HG02623 (cell line): Measurements from ENCODE around the gene NBDY.
"Not testable (repeated sequence)": the region's sequence is repeated elsewhere in the genome, so short reads cannot be mapped to it uniquely, and the experiment has no call there.

ENCODE experiments used
- ATAC-seq: cut with Tn5 transposase; IDR thresholded peaks from one replicate; pipeline ENCODE4 v1.9.1; 2021; ENCODE audit warnings: moderate library complexity; ENCODE audit not compliant: unreplicated experiment

NBDY gene

GRCh38 chrX:56729152-56729850, at the start of gene NBDY:
NBDY (plus strand) TSS chrX:56729243; CDS start chrX:56729354, 111 bp downstream.
- ATAC-seq = peak; percentile 53

GRCh38 chrX:56704530-56704929, 24.5 kb upstream of the NBDY start:
- ATAC-seq = not testable (repeated sequence)

GRCh38 chrX:56726605-56727004, 2.4 kb upstream of the NBDY start:
- ATAC-seq = no peak

- ATAC-seq = no peak
These were observed 1.5 kb upstream of the NBDY start for GRCh38 chrX:56727531-56727930.

- no peak for ATAC-seq
These were observed 722 bp upstream of the NBDY start for GRCh38 chrX:56728321-56728720.

- peak; percentile 40 for ATAC-seq
These were observed 291 bp upstream of the NBDY start for GRCh38 chrX:56728752-56729151.

GRCh38 chrX:56733459-56734046, 4.5 kb downstream of the NBDY start:
- peak; percentile 40 for ATAC-seq

- ATAC-seq = no peak
These were observed 7.2 kb downstream of the NBDY start for GRCh38 chrX:56736219-56736618.

GRCh38 chrX:56738670-56739069, 9.6 kb downstream of the NBDY start:
- ATAC-seq = no peak

- no peak for ATAC-seq
These were observed 16.0 kb downstream of the NBDY start for GRCh38 chrX:56744996-56745395.

GRCh38 chrX:56746996-56747395, 18.0 kb downstream of the NBDY start:
- ATAC-seq = no peak

- ATAC-seq = no peak
These were observed 22.0 kb downstream of the NBDY start for GRCh38 chrX:56751071-56751470.

- ATAC-seq = no peak
These were observed 28.3 kb downstream of the NBDY start for GRCh38 chrX:56757327-56757726.

- ATAC-seq = no peak
These were observed 29.4 kb downstream of the NBDY start for GRCh38 chrX:56758456-56758855.

- no peak for ATAC-seq
These were observed 30.8 kb downstream of the NBDY start for GRCh38 chrX:56759736-56760409.

GRCh38 chrX:56760410-56761124, 31.5 kb downstream of the NBDY start:
- not testable (repeated sequence) for ATAC-seq

- no peak for ATAC-seq
These were observed 32.1 kb downstream of the NBDY start for GRCh38 chrX:56761167-56761566.

GRCh38 chrX:56762220-56762619, 33.2 kb downstream of the NBDY start:
- peak; percentile 43 for ATAC-seq

GRCh38 chrX:56762707-56763555, 33.9 kb downstream of the NBDY start:
- ATAC-seq = no peak

- ATAC-seq = no peak
These were observed 34.6 kb downstream of the NBDY start for GRCh38 chrX:56763556-56764152.
